ENCODE measurements around the gene SLC31A1. TPM values are rescaled to one million over a fixed set of nuclear protein-coding genes. Genes with fewer than 3 reads are reported as not detected.

SLC31A1 gene
- total and polyA plus RNA-seq, 5 donors from 2014 or later = 3.1 to 6.1 (median 4.8) TPM

DNA sequence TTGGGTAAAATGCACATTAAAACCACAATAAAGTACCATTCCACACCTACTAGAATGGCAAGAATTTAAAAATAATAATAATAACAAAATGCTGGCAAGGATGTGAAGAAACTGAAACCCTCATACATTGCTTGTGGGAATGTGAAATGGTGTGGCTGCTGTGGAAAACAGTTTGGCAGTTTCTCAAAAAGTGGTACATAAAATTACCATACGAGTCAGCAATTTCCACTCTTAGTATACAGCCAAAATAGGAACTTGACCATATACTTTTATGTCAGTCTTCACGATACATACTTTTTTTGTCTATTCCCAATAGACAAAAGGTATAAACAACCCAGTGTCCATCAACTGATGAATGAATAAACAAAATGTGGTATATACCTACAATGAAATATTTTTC is 15.9 kb upstream of the SLC31A1 start:
- H3K36me3 ChIP-seq (ENCODE audit: control insufficient read depth, insufficient read depth, low read length) = peaks cover 72% of the 10 kb centered on the region
- ATAC-seq (ENCODE audit: low read depth in 2 of 2) (no peak), DNase-seq (no peak)
- Mint-ChIP-seq H3K27me3 (no peaks in the 10 kb centered on the region), H3K9me3 (no peaks in the 10 kb centered on the region), H3K36me3 (peaks cover 53% of the 10 kb centered on the region), H3K27ac (no peak overlapping the region), H3K4me3 (no peak overlapping the region), H3K4me1 (peaks cover 0 to 10% (median 7%) of the 10 kb centered on the region in 4 donors)
- no peaks in the 10 kb centered on the region for H3K9me3 ChIP-seq (ENCODE audit: control insufficient read depth in 2 of 2, low read length in 2 of 2)
- no peaks in the 10 kb centered on the region for H3K4me1 ChIP-seq (ENCODE audit: control insufficient read depth, insufficient read depth, low read length, poor library complexity, severe bottlenecking)
- no peak overlapping the region for H3K27ac ChIP-seq (ENCODE audit: insufficient read depth, low read length, poor library complexity, severe bottlenecking)
- H3K27me3 ChIP-seq (ENCODE audit: control insufficient read depth, insufficient read depth, low read length) = no peaks in the 10 kb centered on the region
- no peak overlapping the region for H3K4me3 ChIP-seq (ENCODE audit: low read depth, low read length)

GRCh38 chr9:113205861-113206260 is 15.5 kb upstream of the SLC31A1 start:
- Histone ChIP-seq H3K4me1 (ENCODE audit: control insufficient read depth, insufficient read depth, low read length, poor library complexity, severe bottlenecking) (no peaks in the 10 kb centered on the region), H3K27me3 (ENCODE audit: control insufficient read depth, insufficient read depth, low read length) (no peaks in the 10 kb centered on the region), H3K4me3 (ENCODE audit: low read depth, low read length) (no peak overlapping the region), H3K27ac (ENCODE audit: insufficient read depth, low read length, poor library complexity, severe bottlenecking) (no peak overlapping the region), H3K36me3 (ENCODE audit: control insufficient read depth, insufficient read depth, low read length) (peaks cover 76% of the 10 kb centered on the region), H3K9me3 (ENCODE audit: control insufficient read depth in 2 of 2, low read length in 2 of 2) (no peaks in the 10 kb centered on the region)
- Mint-ChIP-seq H3K4me3 (no peak overlapping the region), H3K27me3 (no peaks in the 10 kb centered on the region), H3K9me3 (no peaks in the 10 kb centered on the region), H3K27ac (no peak overlapping the region), H3K4me1 (peaks cover 0 to 10% (median 7%) of the 10 kb centered on the region in 4 donors), H3K36me3 (peaks cover 57% of the 10 kb centered on the region)
- DNase-seq (no peak), ATAC-seq (ENCODE audit: low read depth in 2 of 2) (no peak)

DNA sequence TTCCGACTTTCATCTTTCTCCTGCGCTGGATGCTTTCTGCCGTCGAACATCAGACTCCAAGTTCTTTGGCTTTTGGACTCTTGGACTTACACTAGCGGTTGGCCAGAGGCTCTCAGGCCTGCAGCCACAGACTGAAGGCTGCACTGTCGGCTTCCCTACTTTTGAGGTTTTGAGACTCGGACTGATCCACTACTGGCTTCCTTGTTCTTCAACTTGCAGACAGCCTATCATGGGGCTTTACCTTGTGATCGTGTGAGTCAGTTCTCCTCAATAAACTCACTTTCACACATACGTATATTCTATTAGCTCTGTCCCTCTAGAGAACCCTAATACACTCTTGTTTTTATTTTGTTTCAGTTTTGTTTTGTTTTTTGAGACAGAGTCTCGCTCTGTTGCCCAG is 10.5 kb upstream of the SLC31A1 start:
- no peaks in the 10 kb centered on the region for H3K9me3 ChIP-seq (ENCODE audit: control insufficient read depth in 2 of 2, low read length in 2 of 2)
- Mint-ChIP-seq H3K4me1 (peaks cover 12 to 29% (median 23%) of the 10 kb centered on the region in 4 donors), H3K27me3 (no peaks in the 10 kb centered on the region), H3K4me3 (no peak overlapping the region), H3K9me3 (no peaks in the 10 kb centered on the region), H3K36me3 (peaks cover 27% of the 10 kb centered on the region), H3K27ac (peak overlapping the region in 1 of 3 donors; percentile 42)
- H3K4me1 ChIP-seq (ENCODE audit: control insufficient read depth, insufficient read depth, low read length, poor library complexity, severe bottlenecking) = peaks cover 3% of the 10 kb centered on the region
- H3K36me3 ChIP-seq (ENCODE audit: control insufficient read depth, insufficient read depth, low read length) = peaks cover 43% of the 10 kb centered on the region
- H3K27ac ChIP-seq (ENCODE audit: insufficient read depth, low read length, poor library complexity, severe bottlenecking) = no peak overlapping the region
- H3K4me3 ChIP-seq (ENCODE audit: low read depth, low read length) = no peak overlapping the region
- DNase-seq (no peak), ATAC-seq (ENCODE audit: low read depth in 2 of 2) (no peak)
- H3K27me3 ChIP-seq (ENCODE audit: control insufficient read depth, insufficient read depth, low read length) = no peaks in the 10 kb centered on the region

- Mint-ChIP-seq H3K27ac (peak overlapping the region in 2 of 3 donors; percentile 50 to 72), H3K4me1 (peaks cover 28 to 53% (median 45%) of the 10 kb centered on the region in 4 donors), H3K36me3 (peaks cover 12% of the 10 kb centered on the region), H3K9me3 (peaks cover 0 to 2% (median 0%) of the 10 kb centered on the region in 7 donors), H3K27me3 (no peaks in the 10 kb centered on the region), H3K4me3 (no peak overlapping the region)
- DNase-seq = peak in 2 of 3 donors; percentile 43 to 58
- peaks cover 7% of the 10 kb centered on the region for H3K36me3 ChIP-seq (ENCODE audit: control insufficient read depth, insufficient read depth, low read length)
- H3K4me3 ChIP-seq (ENCODE audit: low read depth, low read length) = no peak overlapping the region
- peak; percentile 67 to 73 for ATAC-seq (ENCODE audit: low read depth in 2 of 2)
- H3K9me3 ChIP-seq (ENCODE audit: control insufficient read depth in 2 of 2, low read length in 2 of 2) = no peaks in the 10 kb centered on the region
- no peaks in the 10 kb centered on the region for H3K27me3 ChIP-seq (ENCODE audit: control insufficient read depth, insufficient read depth, low read length)
- peaks cover 18% of the 10 kb centered on the region for H3K4me1 ChIP-seq (ENCODE audit: control insufficient read depth, insufficient read depth, low read length, poor library complexity, severe bottlenecking)
- no peak overlapping the region for H3K27ac ChIP-seq (ENCODE audit: insufficient read depth, low read length, poor library complexity, severe bottlenecking)
Measured at GRCh38 chr9:113215132-113215531, 6.2 kb upstream of the SLC31A1 start.

DNA sequence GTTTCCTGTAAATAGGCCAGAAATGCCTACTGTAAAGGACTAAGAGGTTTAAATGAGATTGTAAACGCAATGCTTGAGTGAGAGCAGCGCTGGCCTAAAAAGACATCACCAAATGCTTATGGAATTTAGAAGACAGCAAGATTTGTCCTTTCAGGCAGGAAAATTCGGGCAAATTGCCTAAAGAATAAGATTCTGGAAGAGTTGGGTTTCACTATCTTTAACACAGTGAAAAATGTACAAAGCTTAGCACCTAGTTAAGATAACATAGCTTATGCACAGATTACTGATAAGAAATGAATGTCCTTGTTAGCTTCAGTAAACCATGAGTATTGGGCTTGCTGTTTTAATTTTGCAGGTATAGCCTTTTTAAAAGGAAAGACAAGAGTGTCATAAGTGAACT is 4.9 kb upstream of the SLC31A1 start:
- no peak overlapping the region for H3K4me3 Mint-ChIP-seq
- Histone ChIP-seq H3K9me3 (ENCODE audit: control insufficient read depth in 2 of 2, low read length in 2 of 2) (no peaks in the 10 kb centered on the region), H3K4me3 (ENCODE audit: low read depth, low read length) (no peak overlapping the region), H3K27me3 (ENCODE audit: control insufficient read depth, insufficient read depth, low read length) (no peaks in the 10 kb centered on the region), H3K27ac (ENCODE audit: insufficient read depth, low read length, poor library complexity, severe bottlenecking) (no peak overlapping the region), H3K36me3 (ENCODE audit: control insufficient read depth, insufficient read depth, low read length) (no peaks in the 10 kb centered on the region), H3K4me1 (ENCODE audit: control insufficient read depth, insufficient read depth, low read length, poor library complexity, severe bottlenecking) (peaks cover 26% of the 10 kb centered on the region)
- peaks cover 0 to 2% (median 0%) of the 10 kb centered on the region in 7 donors for H3K9me3 Mint-ChIP-seq
- no peak for DNase-seq
- ATAC-seq (ENCODE audit: low read depth in 2 of 2) = no peak
- H3K4me1 Mint-ChIP-seq = peaks cover 28 to 60% (median 47%) of the 10 kb centered on the region in 4 donors
- peak overlapping the region in 1 of 3 donors; percentile 20 for H3K27ac Mint-ChIP-seq
- H3K27me3 Mint-ChIP-seq = no peaks in the 10 kb centered on the region
- peaks cover 7% of the 10 kb centered on the region for H3K36me3 Mint-ChIP-seq

DNA sequence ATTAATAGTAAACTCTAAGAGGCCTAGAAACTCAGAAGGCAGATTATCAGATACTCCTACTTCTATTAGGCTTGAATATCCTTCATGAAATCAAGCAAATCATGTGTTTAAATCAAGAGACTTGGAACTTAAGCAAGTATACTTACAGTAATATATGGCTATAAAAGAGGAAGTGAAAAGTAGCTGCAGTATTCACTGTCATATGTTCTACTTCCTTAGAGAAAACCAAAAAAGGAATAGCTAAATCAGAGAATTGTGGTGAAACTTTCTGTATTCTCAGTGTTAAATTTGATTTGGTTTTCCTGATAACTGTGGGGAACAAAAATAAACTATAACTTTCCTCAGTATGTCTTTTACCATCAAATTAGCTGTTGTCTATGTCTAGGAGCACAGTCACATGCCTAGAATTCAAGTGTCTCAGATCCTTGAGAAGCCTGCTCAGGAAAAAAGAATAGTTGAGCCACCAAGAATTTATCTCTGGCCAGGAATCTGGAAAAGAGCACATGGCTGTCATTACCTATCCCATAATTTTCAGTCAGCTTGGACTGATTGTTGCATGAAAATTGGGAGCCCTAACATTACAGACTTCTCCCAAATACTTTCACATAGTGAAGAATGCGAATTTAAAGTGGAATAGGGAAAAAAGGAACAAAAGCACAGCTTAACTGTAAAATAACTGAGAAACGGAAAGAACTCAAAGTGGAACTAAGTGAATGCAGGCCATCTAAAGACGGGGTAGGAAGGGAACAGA is 2.0 kb upstream of the SLC31A1 start:
- ATAC-seq (ENCODE audit: low read depth in 2 of 2) (no peak), DNase-seq (no peak)
- Histone ChIP-seq H3K27ac (ENCODE audit: insufficient read depth, low read length, poor library complexity, severe bottlenecking) (peak overlapping the region; percentile 87), H3K36me3 (ENCODE audit: control insufficient read depth, insufficient read depth, low read length) (no peaks in the 10 kb centered on the region), H3K4me3 (ENCODE audit: low read depth, low read length) (peak overlapping the region; percentile 87), H3K4me1 (ENCODE audit: control insufficient read depth, insufficient read depth, low read length, poor library complexity, severe bottlenecking) (peaks cover 39% of the 10 kb centered on the region), H3K9me3 (ENCODE audit: control insufficient read depth in 2 of 2, low read length in 2 of 2) (no peaks in the 10 kb centered on the region), H3K27me3 (ENCODE audit: control insufficient read depth, insufficient read depth, low read length) (no peaks in the 10 kb centered on the region)
- H3K4me3 Mint-ChIP-seq = peak overlapping the region; percentile 93 to 97 (median 95)
- no peaks in the 10 kb centered on the region for H3K36me3 Mint-ChIP-seq
- no peaks in the 10 kb centered on the region for H3K27me3 Mint-ChIP-seq
- peaks cover 23 to 70% (median 50%) of the 10 kb centered on the region in 4 donors for H3K4me1 Mint-ChIP-seq
- peaks cover 0 to 2% (median 0%) of the 10 kb centered on the region in 7 donors for H3K9me3 Mint-ChIP-seq
- peak overlapping the region; percentile 89 to 97 (median 94) for H3K27ac Mint-ChIP-seq

DNA sequence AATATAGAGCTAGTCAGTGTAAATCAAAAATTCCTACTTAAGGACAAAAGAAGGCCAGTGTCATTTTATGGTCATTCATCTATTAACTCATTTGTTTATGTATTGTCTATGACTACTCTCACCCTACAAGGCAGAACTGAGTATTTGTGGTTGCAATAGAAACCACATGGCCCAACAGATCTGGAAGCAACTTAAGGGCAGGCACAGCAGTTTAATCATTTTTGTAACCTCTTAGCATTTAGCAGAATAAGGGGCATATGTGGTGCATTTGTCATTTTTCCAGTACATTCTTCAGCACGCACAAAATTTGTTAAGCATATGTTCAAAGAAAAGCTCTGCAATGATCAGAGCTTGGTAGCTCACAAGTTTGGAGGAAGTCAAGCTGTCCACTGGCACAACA is 1.4 kb upstream of the SLC31A1 start:
- DNase-seq (peak in 1 of 3 donors; percentile 52), ATAC-seq (ENCODE audit: low read depth in 2 of 2) (no peak)
- Mint-ChIP-seq H3K27ac (peak overlapping the region; percentile 89 to 97 (median 94)), H3K9me3 (peaks cover 0 to 2% (median 0%) of the 10 kb centered on the region in 7 donors), H3K4me3 (peak overlapping the region; percentile 93 to 97 (median 95)), H3K4me1 (peaks cover 21 to 68% (median 45%) of the 10 kb centered on the region in 4 donors), H3K36me3 (no peaks in the 10 kb centered on the region), H3K27me3 (no peaks in the 10 kb centered on the region)
- H3K4me3 ChIP-seq (ENCODE audit: low read depth, low read length) = peak overlapping the region; percentile 87
- peaks cover 38% of the 10 kb centered on the region for H3K4me1 ChIP-seq (ENCODE audit: control insufficient read depth, insufficient read depth, low read length, poor library complexity, severe bottlenecking)
- no peaks in the 10 kb centered on the region for H3K36me3 ChIP-seq (ENCODE audit: control insufficient read depth, insufficient read depth, low read length)
- H3K27me3 ChIP-seq (ENCODE audit: control insufficient read depth, insufficient read depth, low read length) = no peaks in the 10 kb centered on the region
- no peaks in the 10 kb centered on the region for H3K9me3 ChIP-seq (ENCODE audit: control insufficient read depth in 2 of 2, low read length in 2 of 2)
- peak overlapping the region; percentile 87 for H3K27ac ChIP-seq (ENCODE audit: insufficient read depth, low read length, poor library complexity, severe bottlenecking)
